Forelimb muscle (tissue), 1 donor: Measurements from ENCODE around the gene CTTN. TPM values are rescaled to one million over a fixed set of nuclear protein-coding genes. Genes with fewer than 3 reads are reported as not detected.

Experiments
- DNase-seq: peaks from one replicate; pipeline ENCODE4 v3.0.0-alpha.2; 2013; ENCODE audit warnings: low read depth
- polyA plus RNA-seq: library from polyadenylated mRNA; unstranded; fragments of 120-200 nt; gene quantifications from one replicate; pipeline ENCODE4 v1.2.1, GENCODE V29; 2013; ENCODE audit not compliant: insufficient read length

Gene CTTN
- 99.5 TPM for polyA plus RNA-seq

DNA sequence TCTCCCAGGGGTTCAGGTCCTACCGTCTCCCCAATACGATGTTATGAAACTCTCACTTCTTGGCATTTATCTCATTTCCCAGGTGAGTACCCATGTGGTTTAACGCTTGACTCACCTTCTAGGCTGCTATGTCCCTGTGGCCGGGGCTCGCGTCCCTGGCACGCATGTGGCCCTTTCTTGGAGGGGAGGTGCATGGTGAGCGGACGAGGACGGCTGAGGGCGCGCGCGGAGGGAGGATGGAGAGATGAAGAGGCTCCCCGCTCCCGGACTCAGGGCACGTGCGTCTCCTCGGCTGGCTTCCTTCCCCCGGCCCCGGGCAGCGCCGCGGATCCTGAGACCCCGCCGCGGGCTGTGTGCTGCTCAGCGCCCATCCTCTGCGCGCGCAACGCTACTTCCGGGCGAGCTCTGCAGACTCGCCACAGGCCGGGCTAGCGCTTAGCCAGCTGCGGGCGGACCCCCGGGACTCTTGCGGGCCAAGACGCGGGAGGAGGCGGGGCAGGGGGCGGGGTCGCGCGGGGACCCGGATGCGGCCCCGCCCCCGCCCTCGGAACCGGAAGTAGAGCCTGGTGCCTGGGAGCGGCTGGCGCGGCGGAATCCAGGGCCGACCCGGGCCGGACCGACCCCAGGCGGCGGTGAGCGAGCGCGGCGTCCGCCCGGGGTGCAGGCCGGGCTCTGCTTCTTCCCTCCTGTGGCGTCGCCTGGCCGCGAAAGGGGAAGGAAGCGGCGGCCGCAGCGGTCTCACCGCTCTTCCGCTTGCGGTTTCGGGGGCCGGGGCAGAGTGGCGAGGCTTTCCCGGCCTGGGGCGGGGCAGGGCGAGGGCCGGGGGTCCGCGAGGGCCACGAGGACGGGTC lies at the start of gene CTTN:
TSS of gene CTTN (plus strand) at position 547 of the 851 bp plus-strand sequence. CDS start 8,769 bp downstream, outside the sequence.
- DNase-seq: no peak

DNA sequence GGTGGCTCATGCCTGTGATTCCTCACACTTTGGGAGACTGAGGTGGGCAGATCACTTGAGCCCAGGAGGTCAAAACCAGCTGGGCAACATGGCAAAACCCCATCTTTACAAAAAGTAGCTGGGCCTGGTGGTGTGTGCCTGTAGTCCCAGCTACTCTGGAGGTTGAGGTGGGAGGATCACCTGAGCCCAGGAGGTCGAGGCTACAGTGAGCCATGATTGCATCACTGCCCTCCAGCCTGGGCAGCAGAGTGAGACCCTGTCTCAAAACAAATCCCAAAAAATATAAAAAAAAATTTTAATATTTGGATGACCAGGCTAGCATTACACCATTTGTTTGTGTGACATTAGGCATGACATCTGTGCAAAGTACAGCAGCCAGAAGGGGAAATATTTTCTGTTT lies 49.7 kb upstream of the CTTN start:
- no peak for DNase-seq

DNA sequence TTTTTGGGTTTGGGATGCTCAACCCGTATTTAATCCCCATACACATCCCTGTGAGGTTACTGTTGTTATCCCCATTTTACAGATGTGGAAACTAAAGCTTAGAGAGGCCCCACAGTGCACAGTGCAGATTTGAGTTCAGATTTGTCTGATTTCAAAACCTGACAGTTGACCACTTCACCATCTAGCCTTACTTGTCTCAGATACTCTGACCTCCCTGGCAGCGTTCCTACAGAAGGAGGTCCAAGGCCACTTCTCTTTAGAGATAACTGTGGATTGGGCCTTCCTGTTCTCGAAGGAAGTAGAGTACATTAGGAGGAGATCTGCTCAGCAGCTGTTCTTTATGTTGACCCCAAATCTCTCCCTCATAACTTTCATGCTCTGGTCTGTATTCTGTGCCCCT lies 46.7 kb upstream of the CTTN start:
- DNase-seq: no peak

DNA sequence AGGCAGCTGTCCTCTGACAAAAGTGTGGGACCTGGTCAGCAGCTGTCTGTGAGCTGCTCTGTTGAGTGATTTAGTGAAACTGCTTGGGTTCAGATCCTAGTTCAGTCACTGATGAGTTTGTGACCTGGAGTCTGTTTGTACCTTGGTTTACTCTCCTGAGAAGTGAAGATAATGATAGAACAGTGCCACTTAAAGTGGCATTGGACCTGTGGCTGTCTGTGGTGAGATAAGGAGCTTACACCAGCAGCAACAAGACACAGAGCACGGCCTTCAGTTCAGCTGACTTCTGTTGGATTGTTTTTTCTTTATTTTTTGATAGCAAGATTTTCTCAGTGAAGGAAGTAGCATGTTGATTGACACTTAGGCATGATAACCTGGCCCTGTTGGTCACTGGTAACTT lies 46.2 kb upstream of the CTTN start:
- no peak for DNase-seq

DNA sequence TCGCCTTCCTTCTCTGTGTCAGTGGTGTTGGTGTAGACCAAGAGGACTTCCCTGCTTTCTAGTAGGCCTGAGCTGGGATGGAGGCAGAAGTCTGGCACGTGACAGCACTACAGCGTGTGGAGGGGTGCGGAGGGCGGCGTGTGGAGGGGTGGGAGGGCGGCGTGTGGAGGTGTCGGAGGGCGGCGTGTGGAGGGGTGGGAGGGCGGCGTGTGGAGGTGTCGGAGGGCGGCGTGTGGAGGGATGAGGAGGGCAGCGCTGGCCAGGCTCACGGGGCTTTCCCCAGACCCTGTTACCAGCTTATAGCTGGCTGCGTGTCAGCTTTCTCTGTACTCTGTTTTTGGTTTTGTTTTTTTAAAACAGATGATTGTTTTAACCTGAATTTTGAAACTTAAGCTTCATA lies 45.7 kb upstream of the CTTN start:
- no peak for DNase-seq

DNA sequence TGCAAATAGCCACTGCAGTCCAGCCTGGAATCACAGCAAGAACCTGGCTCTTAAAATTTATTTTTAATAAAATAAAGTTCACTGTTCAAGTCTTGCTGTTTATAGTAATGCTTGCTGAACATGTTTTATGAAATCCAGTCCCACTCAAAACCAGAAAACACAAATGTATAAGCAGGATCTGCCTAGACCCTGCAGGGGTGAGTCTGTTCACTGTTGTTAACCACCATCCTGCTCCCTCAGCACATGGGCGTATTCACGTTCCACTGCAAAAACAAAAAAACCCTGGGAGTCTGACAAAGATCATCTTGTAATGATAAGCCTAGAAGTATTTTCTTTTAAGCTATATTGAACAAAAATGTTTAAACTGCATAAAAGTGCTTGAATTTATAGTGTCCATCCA lies 45.0 kb upstream of the CTTN start:
- no peak for DNase-seq

DNA sequence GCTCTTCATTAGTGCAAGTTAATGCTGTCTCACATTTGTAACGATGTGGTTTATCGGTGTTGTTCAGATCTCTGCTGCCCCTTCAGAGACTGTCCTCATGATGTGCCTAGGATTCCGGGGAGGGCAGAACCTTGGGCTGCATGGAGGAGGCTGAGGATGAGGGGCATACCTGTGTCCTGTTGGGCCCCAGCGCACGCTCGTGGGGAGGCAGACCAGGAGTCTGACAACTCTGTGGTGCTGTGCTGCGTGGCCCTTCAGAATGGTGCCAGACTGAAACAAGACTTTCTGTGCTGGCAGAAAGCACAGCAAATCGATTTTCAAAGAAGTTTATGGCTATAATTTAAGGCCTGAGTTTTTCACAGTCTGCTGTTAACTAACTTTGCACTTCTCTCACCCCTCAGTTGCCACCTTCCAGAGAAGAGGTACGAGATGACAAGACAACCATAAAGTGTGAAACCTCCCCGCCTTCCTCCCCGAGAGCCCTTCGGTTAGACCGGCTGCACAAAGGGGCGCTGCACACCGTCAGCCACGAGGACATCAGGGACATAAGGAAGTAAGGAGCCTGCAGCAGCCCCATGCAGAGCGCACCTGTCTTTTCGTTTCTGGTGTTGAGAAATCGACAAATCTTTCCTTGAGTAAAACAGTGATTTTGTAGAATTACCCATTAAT lies 44.3 kb upstream of the CTTN start:
- no peak for DNase-seq

DNA sequence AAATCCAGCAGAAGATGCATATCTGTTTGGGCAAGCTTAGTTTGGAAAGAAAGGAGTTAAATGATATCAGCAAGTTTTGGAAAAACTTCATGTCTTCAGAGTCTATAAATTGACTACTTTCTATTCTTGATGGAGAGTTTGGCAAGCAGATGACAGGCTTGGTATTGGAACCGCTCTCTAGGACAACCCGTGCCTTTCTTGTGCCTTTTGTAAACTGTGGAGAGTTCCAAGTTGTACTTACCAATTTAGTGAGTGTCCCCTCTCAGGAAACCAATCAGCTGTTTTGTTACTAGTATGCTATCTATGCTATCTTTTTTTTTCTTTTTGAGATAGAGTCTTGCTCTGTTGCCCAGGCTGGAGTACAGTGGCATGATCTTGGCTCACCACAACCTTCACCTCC lies 43.7 kb upstream of the CTTN start:
- DNase-seq: no peak

DNA sequence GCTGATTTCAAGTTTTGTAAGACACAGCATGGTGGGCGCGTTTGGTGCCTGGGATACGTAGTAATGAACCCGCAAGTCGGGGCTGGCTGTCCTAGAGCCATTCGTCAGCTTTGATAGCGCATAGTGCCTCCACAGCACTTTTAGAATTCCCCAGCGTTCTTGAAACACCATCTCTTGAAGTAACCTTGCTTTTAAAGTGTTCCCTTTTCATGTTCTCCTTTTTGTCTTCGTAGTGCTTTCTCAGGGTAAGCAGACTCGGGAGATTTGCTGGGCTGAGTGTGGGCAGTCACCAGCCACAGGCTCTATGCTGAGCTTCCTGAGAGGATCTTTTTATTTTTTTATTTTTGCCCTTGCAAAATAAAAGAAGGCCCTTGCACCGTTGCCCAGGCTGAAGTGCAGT lies 39.6 kb upstream of the CTTN start:
- no peak for DNase-seq

DNA sequence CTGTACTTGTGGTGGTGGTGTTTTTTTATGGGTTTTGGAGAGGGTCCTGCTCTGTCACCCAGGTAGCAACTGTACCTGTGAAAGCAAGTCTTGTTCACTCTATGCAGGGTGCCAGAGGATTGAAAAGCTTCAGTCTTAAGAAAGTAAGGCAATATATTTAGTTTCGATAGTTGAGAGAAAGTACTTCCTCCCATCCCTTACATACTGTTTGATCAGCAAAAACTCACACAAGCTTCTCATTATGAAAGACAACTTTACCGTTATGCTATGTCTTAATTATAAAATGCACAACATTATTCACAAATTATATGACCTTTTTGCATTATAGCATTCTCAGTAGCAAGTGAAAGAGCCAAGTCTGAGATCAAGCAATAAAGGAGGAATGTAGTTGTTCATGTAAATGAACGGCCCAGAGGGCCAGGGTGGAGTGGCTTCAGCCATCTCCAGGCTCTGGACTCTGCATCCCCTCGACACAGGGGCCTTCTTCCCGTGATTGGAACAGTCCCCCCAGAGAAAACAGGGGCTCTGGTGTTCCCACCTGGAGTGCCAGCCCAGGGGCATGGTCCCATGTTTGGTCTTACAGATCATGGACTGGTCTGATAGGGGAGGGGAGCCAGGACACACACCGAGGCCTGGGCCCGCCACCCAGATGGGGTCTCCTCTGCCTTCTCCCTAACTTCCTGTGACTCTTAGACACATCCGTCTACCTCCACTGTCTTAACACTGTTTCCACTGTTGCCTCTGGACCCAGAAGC lies 38.7 kb upstream of the CTTN start:
- DNase-seq: no peak

DNA sequence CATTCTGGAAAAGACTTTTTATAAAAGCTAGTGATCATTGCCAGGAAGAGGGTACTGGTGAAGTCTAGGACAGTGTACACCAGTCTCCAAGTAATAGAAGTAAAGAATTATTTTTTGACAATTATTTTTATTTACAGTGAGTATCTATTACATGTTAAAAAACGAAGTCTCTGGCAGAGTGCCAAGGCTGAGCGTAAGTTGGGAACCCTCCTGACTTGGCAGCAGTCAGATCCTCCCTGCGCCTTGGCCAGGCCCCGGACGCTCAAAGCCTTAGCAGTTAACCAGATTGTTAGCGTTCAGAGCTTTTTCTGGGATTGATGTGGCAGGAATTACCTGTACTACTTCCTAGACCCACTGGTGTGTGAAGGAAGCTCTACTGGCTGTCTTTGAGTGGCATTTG lies 38.1 kb upstream of the CTTN start:
- DNase-seq: no peak

DNA sequence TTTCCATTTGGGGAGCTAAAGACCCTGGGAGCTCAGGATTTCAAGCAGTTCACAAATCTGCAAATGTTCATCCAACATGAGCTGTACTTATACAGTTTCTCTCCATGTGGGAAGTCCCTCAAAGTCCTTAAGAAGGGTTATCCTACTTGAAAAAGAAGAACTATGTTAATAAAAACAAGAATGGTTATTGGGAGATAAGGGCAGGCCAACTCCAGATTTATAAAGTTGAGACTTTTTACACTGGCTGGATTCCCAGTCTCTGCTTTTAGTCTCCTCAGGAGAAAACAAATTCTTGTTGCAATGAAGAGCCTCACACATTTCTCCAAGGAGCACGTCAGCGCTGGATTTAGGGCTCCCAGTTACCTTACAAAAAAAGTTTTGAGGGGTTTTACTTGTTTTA lies 34.2 kb upstream of the CTTN start:
- DNase-seq: no peak

DNA sequence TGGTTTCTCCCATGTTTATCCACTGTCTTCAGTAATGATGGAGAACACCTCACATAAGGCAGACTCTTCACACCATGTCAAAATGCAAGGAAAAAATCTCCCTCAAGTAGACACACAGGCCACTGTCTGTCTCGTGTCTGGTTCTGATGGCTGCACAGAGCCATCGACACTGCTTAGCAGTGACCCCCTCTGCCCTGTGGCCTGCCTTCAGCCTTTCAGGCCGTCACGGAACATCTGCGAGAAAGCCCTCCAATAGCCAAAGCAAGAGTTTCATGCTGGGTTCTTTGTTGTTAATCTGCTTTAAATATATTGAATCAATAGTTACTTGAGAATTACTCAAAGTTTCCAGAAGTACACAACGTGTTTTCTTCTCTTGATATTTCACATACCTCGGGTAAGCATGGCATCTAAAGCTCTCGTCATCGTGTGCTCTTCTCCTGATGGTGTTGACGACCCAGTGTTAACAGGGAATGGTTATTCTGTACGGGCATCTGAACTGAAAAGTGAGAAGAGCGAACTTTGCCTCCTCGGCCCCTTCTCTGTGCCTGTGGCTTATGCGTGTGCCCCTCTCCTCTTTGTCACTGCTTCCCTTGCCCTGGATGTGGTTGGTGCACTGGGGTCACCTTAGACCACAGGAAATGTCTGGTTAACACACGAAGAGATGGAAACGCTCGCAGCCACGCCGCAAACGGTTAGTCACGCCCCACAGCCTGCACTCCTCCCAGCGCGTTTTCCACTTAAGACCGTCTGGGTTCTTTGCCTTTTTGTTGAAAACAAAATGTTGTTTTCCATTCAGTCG lies 33.4 kb upstream of the CTTN start:
- DNase-seq: no peak

DNA sequence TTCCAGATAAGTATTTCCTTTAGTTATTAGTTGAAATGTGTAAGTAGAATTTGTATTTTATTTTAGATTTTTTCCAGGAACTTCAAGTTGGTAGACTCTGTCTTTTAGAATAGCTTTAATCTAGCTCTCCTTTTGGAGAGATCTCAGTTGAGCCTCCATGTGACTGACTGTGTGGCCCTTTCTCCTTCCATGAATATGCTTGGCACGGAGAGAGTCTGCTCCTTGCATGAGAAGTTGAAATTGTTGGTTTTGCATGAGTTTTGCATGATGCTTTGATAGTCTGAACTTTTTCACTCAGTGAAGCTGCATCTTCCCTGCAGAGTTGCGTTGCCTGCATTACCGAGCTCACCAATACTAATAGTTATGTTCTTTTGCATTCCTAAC lies 32.8 kb upstream of the CTTN start:
- no peak for DNase-seq

DNA sequence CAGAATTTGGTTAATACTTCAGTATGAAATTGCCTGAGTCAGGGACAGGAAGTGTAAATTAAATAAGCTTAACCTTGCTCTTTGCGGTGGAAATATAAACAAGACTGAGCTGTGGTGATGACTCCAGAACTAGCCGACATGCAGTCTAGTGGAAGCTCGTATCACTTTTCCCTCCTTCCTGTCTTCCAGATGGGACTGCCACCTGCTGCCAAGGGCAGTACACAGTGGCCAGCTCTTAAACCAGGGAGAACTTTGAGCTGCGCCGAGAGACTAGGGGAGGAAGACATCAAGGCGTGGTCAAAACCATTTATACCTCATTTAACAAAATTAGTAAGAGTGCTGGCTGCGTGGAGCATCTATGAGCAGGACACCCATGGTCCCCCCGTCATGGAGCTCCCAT lies 31.3 kb upstream of the CTTN start:
- DNase-seq: no peak

DNA sequence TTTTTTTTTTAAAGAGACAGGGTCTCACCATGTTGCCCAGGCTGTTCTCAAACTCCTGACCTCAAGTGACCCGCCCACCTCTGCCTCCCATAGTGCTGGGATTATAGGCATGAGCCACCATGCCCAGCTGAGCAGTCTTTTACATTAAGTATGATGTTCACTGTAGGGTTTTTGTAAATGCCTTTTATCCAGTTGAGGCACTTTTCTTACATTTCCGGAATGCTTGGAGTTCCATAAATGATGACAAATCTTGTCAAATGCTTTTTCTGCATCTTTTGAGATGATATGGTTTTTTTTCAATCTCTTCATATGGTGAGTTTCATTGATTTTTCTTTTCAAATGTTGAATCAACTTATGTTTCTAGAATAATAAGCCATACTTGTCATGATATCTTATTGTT lies 29.4 kb upstream of the CTTN start:
- DNase-seq: no peak

DNA sequence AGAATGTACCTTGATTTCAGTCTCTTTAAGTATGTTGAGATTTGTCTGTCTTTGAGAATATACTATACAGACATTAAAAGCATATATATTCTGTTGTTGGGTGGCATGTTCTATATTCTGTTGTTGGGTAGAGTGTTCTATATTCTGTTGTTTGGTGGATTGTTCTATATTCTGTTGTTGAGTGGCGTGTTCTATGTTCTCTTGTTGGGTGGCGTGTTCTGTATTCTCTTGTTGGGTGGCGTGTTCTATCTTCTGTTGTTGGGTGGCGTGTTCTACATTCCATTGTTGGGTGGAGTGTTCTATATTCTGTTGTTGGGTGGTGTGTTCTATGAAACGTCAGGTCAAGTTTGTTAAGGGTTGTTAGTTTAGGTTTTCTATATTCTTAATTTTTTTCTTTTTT lies 27.1 kb upstream of the CTTN start:
- DNase-seq: no peak

DNA sequence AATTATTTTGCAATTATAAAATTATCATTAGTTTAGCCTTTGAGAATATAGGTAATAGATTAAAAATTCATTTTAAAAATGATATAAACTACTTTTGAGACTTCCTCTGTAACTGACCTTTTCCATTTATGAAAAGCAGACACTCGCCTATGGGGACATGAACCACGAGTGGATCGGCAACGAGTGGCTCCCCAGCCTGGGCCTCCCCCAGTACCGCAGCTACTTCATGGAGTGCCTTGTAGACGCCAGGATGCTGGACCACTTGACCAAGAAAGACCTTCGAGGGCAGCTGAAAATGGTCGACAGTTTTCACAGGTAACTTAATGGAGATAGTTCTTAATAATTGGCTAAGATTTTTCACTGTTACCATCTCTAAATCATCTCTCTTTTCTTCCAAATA lies 26.3 kb upstream of the CTTN start:
- DNase-seq: no peak

DNA sequence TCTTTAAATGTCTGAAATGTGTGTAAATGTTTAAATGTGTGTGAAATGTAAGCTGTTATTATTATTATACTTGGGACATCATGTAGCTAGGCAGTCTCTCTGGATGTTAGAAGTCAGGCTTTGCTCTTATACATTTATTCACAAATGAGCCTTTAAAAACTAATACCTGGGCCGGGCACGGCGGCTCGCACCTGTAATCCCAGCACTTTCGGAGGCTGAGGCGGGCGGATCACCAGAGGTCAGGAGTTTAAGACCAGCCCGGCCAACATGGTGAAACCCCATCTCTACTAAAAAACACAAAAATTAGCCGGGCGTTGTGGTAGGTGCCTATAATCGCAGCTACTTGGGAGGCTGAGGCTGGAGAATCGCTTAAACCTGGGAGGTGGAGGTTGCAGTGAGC lies 21.7 kb upstream of the CTTN start:
- no peak for DNase-seq

DNA sequence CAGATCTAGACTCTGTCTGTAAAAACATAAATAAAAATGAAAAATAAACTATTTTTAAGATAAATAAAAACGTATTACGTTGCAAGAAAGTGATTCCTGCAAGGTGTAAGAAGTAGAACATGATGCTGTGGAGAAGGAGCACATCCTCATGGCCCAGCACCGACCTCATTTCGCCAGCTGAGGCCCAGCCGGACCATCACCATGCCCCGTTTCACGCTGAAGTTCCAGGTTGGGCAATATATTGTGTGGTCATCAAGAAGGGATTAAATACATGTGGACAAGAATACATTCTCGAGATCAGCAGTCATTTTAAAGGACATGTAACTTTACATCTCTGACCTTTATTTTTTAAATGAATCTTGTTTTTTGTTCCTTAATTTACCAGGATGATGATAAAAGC lies 20.7 kb upstream of the CTTN start:
- no peak for DNase-seq

DNA sequence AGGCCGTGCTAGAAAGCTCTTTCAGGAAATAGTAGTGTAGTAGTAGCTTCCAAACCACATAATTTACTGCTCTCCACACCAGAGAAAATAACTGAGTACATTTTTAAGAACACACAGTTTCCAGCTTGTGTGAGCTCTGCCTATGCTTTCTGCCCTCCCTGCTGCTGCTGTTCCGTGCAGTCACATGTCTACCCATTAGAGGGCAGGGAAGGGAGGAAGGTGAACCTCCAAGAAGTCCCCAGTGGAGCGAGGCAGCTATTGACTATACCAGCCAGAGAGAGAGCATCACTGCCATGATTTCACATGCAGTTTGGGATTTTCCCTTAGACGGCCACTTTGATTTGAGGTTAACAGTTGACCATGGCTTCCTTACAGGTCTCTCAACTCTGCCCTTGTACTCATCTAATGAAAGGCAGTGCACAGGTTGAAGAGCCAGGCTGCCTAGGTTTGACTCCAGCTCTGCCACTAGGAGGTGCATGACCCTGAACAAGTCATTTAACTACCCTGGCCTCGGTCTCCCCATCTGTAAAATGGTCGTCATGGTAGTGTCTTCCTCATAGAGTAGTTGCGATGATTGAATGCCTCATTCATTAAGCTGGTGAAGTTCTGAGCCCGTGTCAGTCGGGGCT lies 19.7 kb upstream of the CTTN start:
- no peak for DNase-seq
